SK-N-SH (cell line): ENCODE data around the gene ULBP1.
"Not testable (repeated sequence)": the region's sequence is repeated elsewhere in the genome, so short reads cannot be mapped to it uniquely, and the experiment has no call there.

ENCODE experiments used
- CHD2 ChIP-seq: fragments of 150-350 bp; IDR thresholded peaks from 2 replicates; pipeline ENCODE4 v1.6.1; 2018; ENCODE audit warnings: low read length; ENCODE audit not compliant: partially characterized antibody
- CTCF ChIP-seq: fragments of 200-600 bp; sonication (generic); IDR thresholded peaks from 2 replicates; pipeline ENCODE4 v1.6.1; 2017; ENCODE audit warnings: antibody characterized with exemption, mild to moderate bottlenecking, moderate library complexity
- EP300 ChIP-seq, 2 experiments: IDR thresholded peaks; 2 replicates each; pipeline versions ENCODE4 v1.4.0 to v1.6.1; 2012; ENCODE audit warnings: borderline replicate concordance in 1 of 2, low read depth in 1 of 2, low read length in 1 of 2
- EZH2phosphoT487 ChIP-seq: fragments of 200-600 bp; sonication (generic); IDR thresholded peaks from 2 replicates; pipeline ENCODE4 v1.6.1; 2017; ENCODE audit warnings: low read depth, mixed run types, mild to moderate bottlenecking, antibody characterized with exemption, moderate library complexity, borderline replicate concordance
- GABPA ChIP-seq: IDR thresholded peaks from 2 replicates; pipeline ENCODE4 v1.4.0; 2012; ENCODE audit warnings: low read depth, mild to moderate bottlenecking
- MAX ChIP-seq: IDR thresholded peaks from 2 replicates; pipeline ENCODE4 v1.4.0; 2012; ENCODE audit warnings: low read depth
- MXI1 ChIP-seq: IDR thresholded peaks from 2 replicates; pipeline ENCODE4 v1.6.1; 2012; ENCODE audit warnings: mild to moderate bottlenecking, low read depth, low read length, improper control_type of control experiment
- PBX3 ChIP-seq: IDR thresholded peaks from 2 replicates; pipeline ENCODE4; 2012
- RAD21 ChIP-seq: IDR thresholded peaks from 2 replicates; pipeline ENCODE4 v1.6.1; 2012; ENCODE audit warnings: mild to moderate bottlenecking, low read length
- RCOR1 ChIP-seq: fragments of 150-350 bp; IDR thresholded peaks from 2 replicates; pipeline ENCODE4 v1.6.1; 2017; ENCODE audit warnings: antibody characterized with exemption, low read length
- SIN3A ChIP-seq: IDR thresholded peaks from 2 replicates; pipeline ENCODE4 v1.6.1; 2012; ENCODE audit warnings: low read depth, mild to moderate bottlenecking, low read length, moderate library complexity, borderline replicate concordance
- YY1 ChIP-seq: IDR thresholded peaks from 2 replicates; pipeline ENCODE4 v1.4.0; 2012; ENCODE audit warnings: low read depth, mild to moderate bottlenecking
- ZBTB33 ChIP-seq: IDR thresholded peaks from 2 replicates; pipeline ENCODE4 v1.4.0; 2012; ENCODE audit warnings: low read depth, borderline replicate concordance

DNA sequence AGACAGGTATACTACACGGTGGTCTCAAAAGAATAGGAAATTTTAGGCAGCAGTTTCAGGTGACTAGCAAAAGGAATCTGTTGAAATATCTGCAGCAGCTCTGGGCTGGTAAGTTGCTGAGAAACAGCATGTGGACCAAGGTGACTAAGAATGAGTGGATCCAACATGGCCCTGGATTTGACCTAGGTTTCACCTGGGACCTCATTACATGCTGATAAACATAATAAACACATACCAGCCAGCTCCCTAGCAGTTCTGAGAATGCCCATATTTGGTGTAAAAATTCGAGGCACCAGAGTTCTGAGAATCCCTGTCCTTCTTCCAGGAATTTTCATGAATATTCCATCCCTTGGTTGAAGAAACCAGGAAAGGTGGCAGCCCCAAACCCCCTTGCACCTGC, 10.4 kb upstream of the ULBP1 start:
- not testable (repeated sequence) for TF ChIP-seq ZBTB33; EP300 (IDR thresholded peaks at IDR 0.05; ENCODE audit: borderline replicate concordance in 1 of 2, low read depth in 1 of 2, low read length in 1 of 2); MXI1; SIN3A; CTCF; MAX; GABPA; RAD21; PBX3; RCOR1; EZH2phosphoT487; CHD2; YY1
